IMR-90 (cell line): ENCODE measurements around the gene NANS.

Experiments used
- BHLHE40 ChIP-seq: fragments of 150-350 bp; IDR thresholded peaks from 2 replicates; pipeline ENCODE4 v1.6.1; 2016; ENCODE audit warnings: mild to moderate bottlenecking, low read depth, low read length
- CHD1 ChIP-seq: IDR thresholded peaks from 2 replicates; pipeline ENCODE4 v1.6.1; 2012; ENCODE audit warnings: low read depth, low read length, improper control_type of control experiment
- FOS ChIP-seq: fragments of 150-350 bp; IDR thresholded peaks from 2 replicates; pipeline ENCODE4 v1.6.1; 2016; ENCODE audit warnings: low read depth, low read length
- MAFK ChIP-seq: IDR thresholded peaks from 2 replicates; pipeline ENCODE4 v1.6.1; 2012; ENCODE audit warnings: low read depth, low read length, improper control_type of control experiment
- MAZ ChIP-seq: IDR thresholded peaks from 2 replicates; pipeline ENCODE4 v1.6.1; 2012; ENCODE audit warnings: low read depth, mild to moderate bottlenecking, low read length, improper control_type of control experiment, moderate library complexity, borderline replicate concordance
- MXI1 ChIP-seq: IDR thresholded peaks from 2 replicates; pipeline ENCODE4 v1.6.1; 2012; ENCODE audit warnings: low read depth, mild to moderate bottlenecking, low read length, moderate library complexity, borderline replicate concordance
- POLR2A ChIP-seq: IDR thresholded peaks from 2 replicates; pipeline ENCODE4 v1.6.1; 2012; ENCODE audit warnings: mild to moderate bottlenecking, low read depth, low read length
- RAD21 ChIP-seq: IDR thresholded peaks from 2 replicates; pipeline ENCODE4 v1.6.1; 2012; ENCODE audit warnings: low read length, improper control_type of control experiment
- RCOR1 ChIP-seq: IDR thresholded peaks from 2 replicates; pipeline ENCODE4 v1.6.1; 2012; ENCODE audit warnings: mild to moderate bottlenecking, low read length, improper control_type of control experiment; ENCODE audit not compliant: insufficient replicate concordance
- RFX5 ChIP-seq: IDR thresholded peaks from 2 replicates; pipeline ENCODE4 v1.8.0; 2012; ENCODE audit warnings: low read depth, mild to moderate bottlenecking, low read length, moderate library complexity
- SMC3 ChIP-seq: fragments of 150-350 bp; IDR thresholded peaks from 2 replicates; pipeline ENCODE4 v1.6.1; 2016; ENCODE audit warnings: low read depth, mild to moderate bottlenecking, antibody characterized with exemption, low read length, moderate library complexity
- TF ChIP-seq, protein P1 (sequence below): conservative IDR thresholded peaks from 2 replicates; pipeline ENCODE4 v1.5.1; 2012; ENCODE audit warnings: mild to moderate bottlenecking, low read depth, low read length, improper control_type of control experiment
- TF ChIP-seq, protein P2 (sequence below): fragments of 150-350 bp; IDR thresholded peaks from 2 replicates; pipeline ENCODE4 v1.6.1; 2016; ENCODE audit warnings: low read depth, mild to moderate bottlenecking, low read length, moderate library complexity, borderline replicate concordance
- TF ChIP-seq, protein P3 (sequence below): fragments of 150-350 bp; IDR thresholded peaks from 2 replicates; pipeline ENCODE4 v1.6.1; 2017; ENCODE audit warnings: mild to moderate bottlenecking, antibody characterized with exemption, low read length, low read depth

DNA sequence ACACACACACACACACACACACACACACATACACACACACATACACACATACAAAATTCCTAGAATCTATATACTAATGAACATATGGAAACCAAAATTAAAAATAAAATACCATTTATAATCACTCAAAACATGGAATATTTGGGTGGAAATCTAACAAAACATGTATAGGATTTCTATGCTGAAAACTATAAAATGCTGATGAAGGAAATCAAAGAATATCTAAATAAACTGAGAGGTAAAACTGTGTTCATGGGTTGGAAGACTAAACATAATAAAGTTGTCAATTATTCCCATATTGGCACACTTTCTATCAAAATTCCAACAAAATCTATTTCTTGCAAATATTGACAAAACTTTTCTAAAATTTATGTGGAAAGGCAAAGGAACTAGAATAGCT is 25.4 kb upstream of the NANS start:
- TF ChIP-seq, protein P1, sequence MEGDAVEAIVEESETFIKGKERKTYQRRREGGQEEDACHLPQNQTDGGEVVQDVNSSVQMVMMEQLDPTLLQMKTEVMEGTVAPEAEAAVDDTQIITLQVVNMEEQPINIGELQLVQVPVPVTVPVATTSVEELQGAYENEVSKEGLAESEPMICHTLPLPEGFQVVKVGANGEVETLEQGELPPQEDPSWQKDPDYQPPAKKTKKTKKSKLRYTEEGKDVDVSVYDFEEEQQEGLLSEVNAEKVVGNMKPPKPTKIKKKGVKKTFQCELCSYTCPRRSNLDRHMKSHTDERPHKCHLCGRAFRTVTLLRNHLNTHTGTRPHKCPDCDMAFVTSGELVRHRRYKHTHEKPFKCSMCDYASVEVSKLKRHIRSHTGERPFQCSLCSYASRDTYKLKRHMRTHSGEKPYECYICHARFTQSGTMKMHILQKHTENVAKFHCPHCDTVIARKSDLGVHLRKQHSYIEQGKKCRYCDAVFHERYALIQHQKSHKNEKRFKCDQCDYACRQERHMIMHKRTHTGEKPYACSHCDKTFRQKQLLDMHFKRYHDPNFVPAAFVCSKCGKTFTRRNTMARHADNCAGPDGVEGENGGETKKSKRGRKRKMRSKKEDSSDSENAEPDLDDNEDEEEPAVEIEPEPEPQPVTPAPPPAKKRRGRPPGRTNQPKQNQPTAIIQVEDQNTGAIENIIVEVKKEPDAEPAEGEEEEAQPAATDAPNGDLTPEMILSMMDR, result no peak
- TF ChIP-seq, protein P2, sequence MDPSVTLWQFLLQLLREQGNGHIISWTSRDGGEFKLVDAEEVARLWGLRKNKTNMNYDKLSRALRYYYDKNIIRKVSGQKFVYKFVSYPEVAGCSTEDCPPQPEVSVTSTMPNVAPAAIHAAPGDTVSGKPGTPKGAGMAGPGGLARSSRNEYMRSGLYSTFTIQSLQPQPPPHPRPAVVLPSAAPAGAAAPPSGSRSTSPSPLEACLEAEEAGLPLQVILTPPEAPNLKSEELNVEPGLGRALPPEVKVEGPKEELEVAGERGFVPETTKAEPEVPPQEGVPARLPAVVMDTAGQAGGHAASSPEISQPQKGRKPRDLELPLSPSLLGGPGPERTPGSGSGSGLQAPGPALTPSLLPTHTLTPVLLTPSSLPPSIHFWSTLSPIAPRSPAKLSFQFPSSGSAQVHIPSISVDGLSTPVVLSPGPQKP, result no peak
- TF ChIP-seq RCOR1 (no peak), POLR2A (no peak), MAFK (peak; percentile 33; the same call in 1 of the 2 replicates), RFX5 (no peak), FOS (no peak), BHLHE40 (no peak), RAD21 (no peak), MXI1 (no peak), MAZ (no peak), CHD1 (no peak), SMC3 (no peak)
- TF ChIP-seq, protein P3, sequence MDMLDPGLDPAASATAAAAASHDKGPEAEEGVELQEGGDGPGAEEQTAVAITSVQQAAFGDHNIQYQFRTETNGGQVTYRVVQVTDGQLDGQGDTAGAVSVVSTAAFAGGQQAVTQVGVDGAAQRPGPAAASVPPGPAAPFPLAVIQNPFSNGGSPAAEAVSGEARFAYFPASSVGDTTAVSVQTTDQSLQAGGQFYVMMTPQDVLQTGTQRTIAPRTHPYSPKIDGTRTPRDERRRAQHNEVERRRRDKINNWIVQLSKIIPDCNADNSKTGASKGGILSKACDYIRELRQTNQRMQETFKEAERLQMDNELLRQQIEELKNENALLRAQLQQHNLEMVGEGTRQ, result no peak
